Subcutaneous adipose tissue (tissue), 4 donors: ENCODE measurements around the gene DCDC2C. TPM values are rescaled to one million over a fixed set of nuclear protein-coding genes. Genes with fewer than 3 reads are reported as not detected.

Experiments
- total RNA-seq, 4 donors: library from RNA; depleted of rRNA; stranded (reverse); fragments of >200 nt; gene quantifications; one replicate each; pipeline ENCODE4 v1.1.0, GENCODE V29; 2016
- TF ChIP-seq, protein P1 (sequence below): fragments of 450-650 bp; IDR thresholded peaks from one replicate; pipeline ENCODE4 v1.5.1; 2016; ENCODE audit warnings: low read depth, mild to moderate bottlenecking, control low read depth, antibody characterized with exemption, moderate library complexity

Gene DCDC2C
- total RNA-seq, 4 donors from 2014 or later = not detected

- TF ChIP-seq, protein P1, sequence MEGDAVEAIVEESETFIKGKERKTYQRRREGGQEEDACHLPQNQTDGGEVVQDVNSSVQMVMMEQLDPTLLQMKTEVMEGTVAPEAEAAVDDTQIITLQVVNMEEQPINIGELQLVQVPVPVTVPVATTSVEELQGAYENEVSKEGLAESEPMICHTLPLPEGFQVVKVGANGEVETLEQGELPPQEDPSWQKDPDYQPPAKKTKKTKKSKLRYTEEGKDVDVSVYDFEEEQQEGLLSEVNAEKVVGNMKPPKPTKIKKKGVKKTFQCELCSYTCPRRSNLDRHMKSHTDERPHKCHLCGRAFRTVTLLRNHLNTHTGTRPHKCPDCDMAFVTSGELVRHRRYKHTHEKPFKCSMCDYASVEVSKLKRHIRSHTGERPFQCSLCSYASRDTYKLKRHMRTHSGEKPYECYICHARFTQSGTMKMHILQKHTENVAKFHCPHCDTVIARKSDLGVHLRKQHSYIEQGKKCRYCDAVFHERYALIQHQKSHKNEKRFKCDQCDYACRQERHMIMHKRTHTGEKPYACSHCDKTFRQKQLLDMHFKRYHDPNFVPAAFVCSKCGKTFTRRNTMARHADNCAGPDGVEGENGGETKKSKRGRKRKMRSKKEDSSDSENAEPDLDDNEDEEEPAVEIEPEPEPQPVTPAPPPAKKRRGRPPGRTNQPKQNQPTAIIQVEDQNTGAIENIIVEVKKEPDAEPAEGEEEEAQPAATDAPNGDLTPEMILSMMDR = no peak
These were observed 36.2 kb upstream of the DCDC2C start for GRCh38 chr2:3667151-3667631.

DNA sequence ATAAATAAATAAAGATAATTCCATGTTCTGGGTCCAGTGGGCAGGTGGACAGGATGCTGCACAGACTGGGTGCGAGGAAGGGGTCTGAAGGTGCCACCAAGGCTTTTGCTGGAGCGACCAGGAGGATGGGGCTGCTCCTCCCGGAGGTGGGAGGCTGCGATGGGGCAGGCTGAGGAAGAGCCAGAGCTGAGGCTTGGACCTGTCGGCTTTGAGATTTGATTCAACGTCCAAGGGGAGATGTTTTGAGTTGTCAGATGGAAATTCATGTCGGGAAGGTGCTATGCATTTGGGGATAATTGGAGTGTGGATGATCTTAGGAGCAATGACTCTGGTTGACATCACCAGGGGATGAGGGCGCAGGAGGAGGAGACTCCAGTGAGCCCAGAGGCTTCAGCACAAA lies 33.7 kb upstream of the DCDC2C start:
- TF ChIP-seq, protein P1 = no peak

DNA sequence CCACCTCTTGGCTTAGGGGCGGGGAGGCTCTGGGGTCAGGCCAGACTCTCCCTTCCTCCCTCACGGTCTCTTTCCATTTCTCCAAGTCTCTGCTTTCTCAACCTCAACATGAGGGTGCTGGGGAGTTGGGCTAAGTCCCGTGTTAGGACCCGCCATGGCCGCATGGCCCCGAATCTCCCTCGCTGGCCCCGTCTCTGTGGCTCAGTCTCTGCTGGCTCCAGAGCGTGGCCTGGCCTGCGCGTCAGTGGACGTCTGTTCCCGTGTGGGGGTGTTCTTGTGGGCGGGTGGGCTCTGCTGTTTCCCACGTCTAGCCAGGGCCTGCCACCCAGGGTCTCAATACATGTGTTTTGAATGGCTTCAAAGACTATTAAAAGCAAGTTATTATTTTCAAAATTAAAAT lies 33.0 kb upstream of the DCDC2C start:
- TF ChIP-seq, protein P1 = no peak

DNA sequence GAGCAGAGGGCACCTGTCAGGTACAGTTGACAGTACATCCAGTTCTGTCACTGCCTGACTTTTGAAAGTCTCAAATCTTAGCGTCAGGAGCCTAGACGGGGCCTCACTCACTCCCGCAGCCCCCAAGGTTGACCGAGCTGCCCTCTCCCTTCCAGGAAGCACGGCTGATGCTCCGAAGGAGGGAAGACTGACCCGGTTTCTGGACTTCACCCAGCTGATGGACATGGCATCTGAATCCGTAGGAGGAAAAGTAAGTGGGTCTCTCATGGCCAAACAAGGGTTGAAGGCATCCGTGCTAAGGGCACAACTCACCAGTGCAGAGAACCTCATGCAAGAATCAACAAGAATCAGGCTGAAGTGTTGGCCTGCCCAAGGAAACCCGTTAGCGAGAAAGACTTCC lies 32.4 kb upstream of the DCDC2C start:
- TF ChIP-seq, protein P1 = no peak

DNA sequence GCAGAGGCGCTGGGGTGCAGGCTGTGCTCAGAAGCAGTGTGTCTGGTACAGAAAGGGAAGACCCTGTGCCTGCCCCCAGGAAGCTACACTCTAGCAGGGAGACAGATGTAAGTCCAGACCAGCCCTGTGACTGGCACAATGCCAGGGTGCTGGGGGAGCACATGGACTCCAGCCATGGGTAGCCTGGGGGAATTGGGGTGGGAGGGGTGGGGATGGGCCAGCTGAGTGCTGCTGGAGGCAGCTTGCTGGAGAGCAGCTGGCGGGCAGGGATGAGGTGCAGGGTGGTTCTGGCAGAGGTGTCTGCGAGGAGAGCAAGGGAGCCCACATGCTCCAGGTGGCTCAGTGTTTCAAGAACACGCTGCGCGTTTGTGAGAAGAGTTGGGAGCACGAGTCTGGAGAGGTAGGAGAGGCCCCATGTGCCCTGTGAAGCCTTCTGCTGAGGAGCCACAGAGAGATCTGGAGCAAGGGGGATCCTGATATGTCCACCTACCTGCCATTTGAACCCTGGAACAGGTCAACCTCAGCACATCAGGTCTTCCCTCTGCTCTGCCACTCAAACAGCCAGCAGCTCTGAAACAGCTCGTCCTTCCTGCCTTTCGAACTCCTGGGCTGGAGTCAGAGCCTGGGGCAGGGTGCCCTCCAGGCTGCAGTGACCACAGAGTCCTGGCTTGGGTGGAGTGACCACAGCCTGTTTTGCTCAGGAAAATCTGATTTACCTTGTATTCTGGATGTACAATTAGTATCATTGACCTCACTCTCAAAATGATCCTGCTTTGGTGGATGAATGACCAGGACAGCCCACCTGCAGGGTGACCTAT lies 30.3 kb upstream of the DCDC2C start:
- TF ChIP-seq, protein P1 = no peak

GRCh38 chr2:3674066-3674845 lies 29.1 kb upstream of the DCDC2C start:
- TF ChIP-seq, protein P1 = no peak

DNA sequence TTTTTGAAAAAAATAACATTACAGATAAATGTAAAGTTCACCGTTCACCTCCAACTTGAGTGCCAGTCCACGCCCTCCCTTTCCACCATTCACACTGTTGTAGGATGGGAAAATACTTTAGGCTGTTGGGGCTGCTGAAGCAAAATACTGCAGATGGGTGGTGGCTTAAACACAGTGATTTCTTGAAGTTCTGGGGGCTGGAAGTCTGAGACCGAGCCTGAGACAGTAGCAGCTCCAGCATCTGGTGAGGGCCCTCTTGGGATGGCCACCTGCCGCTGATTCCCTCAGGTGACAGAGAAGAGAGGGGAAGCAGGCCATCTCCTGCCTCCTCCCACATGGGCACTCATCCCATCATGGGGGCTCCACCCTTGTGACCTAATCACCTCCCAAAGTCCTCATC lies 27.7 kb upstream of the DCDC2C start:
- TF ChIP-seq, protein P1 = no peak
